MM.1S (cell line): ENCODE measurements around the gene LRRC32.

ENCODE experiments used
- CTCF ChIP-seq: fragments of 300-600 bp; sonication (generic); IDR thresholded peaks from 2 replicates; pipeline ENCODE4 v1.5.1; 2016; ENCODE audit warnings: antibody characterized with exemption, low read length, mixed read lengths
- EZH2 ChIP-seq: fragments of 300-600 bp; sonication (generic); optimal IDR thresholded peaks from 2 replicates; pipeline ENCODE3; 2017; ENCODE audit warnings: low read depth, mild to moderate bottlenecking, antibody characterized with exemption, low read length, mixed read lengths

DNA sequence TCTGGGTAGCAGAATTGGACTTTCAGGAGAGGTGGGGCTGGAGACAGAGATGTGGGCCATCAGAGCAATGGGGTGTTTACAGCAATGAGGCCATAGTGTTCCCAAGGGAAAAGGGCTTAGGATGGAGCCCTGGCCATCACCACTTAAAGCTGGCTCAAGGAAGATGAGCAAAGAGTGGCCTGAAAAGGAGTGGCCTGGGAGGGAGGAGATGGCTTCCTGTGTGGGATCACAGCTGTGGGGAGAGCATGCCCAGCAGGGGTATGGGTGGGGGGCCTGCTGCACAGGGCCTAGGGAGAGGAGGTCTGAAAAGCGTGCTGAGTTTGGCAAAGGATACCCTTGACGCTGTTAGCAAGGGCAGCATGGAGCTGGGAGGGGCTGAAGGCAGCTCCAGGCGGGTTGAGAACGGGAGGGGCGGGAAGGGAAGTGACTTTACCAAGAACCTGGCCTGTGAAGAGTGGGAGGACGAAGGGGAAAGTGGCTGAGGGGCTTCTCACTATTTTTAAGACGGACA is 13.9 kb downstream of the LRRC32 start:
- no peak for TF ChIP-seq CTCF
- TF ChIP-seq EZH2, result no peak
